Fibroblast of the conjunctiva (primary cell): ENCODE results near the gene SNRPA1.
"Not testable (repeated sequence)": the region's sequence is repeated elsewhere in the genome, so short reads cannot be mapped to it uniquely, and the experiment has no call there.

ENCODE experiments used
- DNase-seq: peaks from one replicate; pipeline ENCODE4 v3.0.0-alpha.2; 2010; ENCODE audit warnings: low read depth

Gene SNRPA1

GRCh38 chr15:101294731-101295606, at the start of gene SNRPA1:
SNRPA1 (minus strand) TSS chr15:101295248; CDS start chr15:101295178, 70 bp downstream.
- DNase-seq, result peak; percentile 91

DNA sequence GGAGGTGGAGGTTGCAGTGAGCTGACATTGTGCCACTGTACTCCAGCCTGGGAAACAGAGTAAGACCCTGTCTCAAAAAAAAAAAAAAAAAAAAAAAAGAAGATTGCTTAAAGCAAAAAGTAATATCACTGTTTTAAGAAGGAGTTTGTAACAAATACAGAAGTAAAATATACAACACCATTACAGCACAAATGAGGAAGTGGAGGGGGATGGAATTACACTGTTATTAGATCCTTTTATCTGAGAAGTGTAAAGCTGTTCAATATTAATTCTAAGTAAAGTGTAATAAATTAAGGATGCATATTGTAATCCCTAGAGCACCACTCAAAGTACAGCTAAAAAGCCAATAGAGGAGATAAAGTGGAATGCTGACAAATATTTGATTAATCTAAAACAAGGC, 47.0 kb upstream of the SNRPA1 start:
- no peak for DNase-seq

DNA sequence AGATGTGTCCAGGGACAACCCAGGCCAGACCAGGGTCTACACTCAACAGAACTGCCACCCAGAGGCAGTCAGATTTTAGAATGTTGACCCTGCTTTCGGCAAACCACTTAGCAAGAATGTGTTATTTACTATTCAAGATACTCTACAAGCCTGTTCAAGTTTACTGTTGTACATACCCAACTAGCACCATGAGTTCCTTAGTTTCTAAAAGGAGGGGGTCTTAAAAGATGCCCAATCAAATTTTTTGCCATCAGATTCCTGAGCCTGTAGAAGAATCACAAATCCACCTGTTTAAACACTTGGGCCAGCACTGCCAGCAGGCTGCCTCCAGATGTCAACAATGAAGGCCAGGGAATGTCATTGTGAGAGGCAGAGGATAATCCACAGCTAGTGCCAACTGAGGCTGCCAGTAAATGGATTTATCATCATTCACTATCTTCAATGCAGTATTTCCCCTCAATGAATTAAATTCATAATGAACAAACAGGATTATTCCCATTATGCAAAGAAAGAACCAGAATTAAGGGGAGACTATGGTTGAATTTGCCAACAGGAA, 43.5 kb upstream of the SNRPA1 start:
- no peak for DNase-seq

- no peak for DNase-seq
Measured at GRCh38 chr15:101337976-101338375, 42.9 kb upstream of the SNRPA1 start.

DNA sequence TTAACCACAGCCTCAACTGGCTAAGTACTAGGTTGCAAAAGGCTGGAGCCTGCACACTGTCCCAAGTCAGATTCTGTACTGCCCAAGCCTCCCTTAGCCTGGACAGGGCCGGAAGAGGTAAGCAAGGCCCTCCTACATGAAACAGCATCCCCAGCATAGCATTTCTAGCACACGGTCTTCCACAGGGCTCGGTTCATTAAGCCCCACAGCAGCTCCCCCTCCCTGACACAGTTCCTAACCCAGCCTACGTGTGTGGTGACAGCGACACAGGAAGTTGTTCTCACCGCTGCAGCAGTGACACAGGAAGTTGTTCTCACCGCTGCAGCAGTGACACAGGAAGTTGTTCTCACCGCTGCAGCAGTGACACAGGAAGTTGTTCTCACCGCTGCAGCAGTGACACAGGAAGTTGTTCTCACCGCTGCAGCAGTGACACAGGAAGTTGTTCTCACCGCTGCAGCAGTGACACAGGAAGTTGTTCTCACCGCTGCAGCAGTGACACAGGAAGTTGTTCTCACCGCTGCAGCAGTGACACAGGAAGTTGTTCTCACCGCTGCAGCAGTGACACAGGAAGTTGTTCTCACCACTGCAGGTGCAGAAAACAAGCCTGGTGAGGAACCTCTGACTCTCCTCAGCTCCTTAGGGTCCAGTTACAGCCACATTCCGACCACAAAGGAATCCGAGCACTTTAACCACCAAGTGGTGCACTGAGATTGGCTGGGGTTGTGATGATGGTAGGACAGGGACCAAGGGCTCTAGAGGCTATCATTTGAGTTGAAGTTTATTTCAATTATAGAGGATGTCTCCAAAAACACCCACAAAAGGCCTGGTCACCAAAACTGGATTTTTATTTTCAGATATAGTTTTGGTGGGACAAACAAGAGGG, 39.1 kb upstream of the SNRPA1 start:
- DNase-seq, result not testable (repeated sequence)

DNA sequence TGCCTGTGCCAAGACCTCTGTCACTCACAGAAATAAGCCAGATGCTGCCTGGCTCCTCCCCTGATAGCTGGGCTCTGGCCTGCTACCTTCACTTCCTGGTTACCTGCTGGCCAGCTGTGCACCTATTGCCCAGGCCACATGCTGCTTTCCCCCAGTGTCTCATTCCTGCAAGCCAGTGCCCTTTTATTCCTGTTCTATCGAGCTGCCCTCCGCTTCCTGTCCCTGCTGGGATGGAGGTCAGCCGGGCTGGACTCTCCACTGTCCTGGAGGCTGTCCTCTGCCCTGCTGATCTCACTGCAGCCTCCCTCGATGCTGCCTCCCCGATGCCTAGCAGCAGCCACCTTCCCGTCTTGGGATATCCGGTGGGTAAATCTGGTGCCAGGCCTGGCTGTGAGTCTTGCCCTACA, 37.0 kb upstream of the SNRPA1 start:
- DNase-seq, result no peak

- DNase-seq, result no peak
Measured at GRCh38 chr15:101329867-101330380, 34.9 kb upstream of the SNRPA1 start.

- no peak for DNase-seq
Measured at GRCh38 chr15:101329309-101329863, 34.3 kb upstream of the SNRPA1 start.

- DNase-seq, result no peak
Measured at GRCh38 chr15:101328001-101328400, 33.0 kb upstream of the SNRPA1 start.

GRCh38 chr15:101327147-101327740, 32.2 kb upstream of the SNRPA1 start:
- DNase-seq, result no peak

- DNase-seq, result no peak
Measured at GRCh38 chr15:101326462-101327146, 31.6 kb upstream of the SNRPA1 start.

- DNase-seq, result no peak
Measured at GRCh38 chr15:101326026-101326315, 30.9 kb upstream of the SNRPA1 start.

GRCh38 chr15:101325263-101326025, 30.4 kb upstream of the SNRPA1 start:
- DNase-seq, result no peak

- no peak for DNase-seq
Measured at GRCh38 chr15:101324524-101325177, 29.6 kb upstream of the SNRPA1 start.

- DNase-seq, result no peak
Measured at GRCh38 chr15:101323793-101324523, 28.9 kb upstream of the SNRPA1 start.

DNA sequence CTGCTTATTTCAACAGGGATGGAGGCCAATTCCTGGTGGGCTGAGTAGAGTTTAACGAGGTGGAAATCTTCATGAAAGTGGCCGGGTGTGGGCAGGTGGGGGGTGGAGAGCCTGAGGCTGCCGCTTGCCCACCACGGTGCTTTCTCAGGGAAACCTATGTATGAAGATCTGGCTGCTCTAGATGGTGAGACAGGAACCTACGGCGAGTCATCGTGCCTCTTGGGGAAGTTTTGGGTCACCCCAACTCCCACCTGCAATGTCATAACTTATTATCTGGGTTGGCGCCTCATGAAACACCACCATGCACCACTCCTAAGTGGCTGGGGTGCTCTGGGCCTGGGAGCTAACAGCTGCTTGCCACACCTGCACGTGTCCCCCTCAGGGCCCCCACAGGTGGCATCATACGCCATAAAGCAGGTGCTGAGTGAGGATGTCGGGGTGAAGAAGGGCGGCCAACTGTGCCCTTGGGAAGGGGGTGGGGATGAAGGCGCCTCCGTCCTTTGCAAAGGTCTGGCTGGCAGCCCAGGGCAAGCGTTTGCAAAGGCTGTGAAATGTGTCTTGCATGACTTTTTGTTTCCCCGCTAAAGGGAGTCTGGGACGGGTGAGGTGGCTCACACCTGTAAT, 27.9 kb upstream of the SNRPA1 start:
- DNase-seq, result no peak

- DNase-seq, result no peak
Measured at GRCh38 chr15:101322016-101322695, 27.1 kb upstream of the SNRPA1 start.

- no peak for DNase-seq
Measured at GRCh38 chr15:101320501-101321052, 25.5 kb upstream of the SNRPA1 start.
